Measurements from ENCODE around the gene EFHD2.

EFHD2 gene

GRCh38 chr1:15444468-15445389 is 35.0 kb downstream of the EFHD2 start:
- no peak overlapping the region for H3K4me3 ChIP-seq (replicated peaks; ENCODE audit: low read depth, low read length)
- no peak for TF ChIP-seq CTCF (IDR thresholded peaks at IDR 0.05; ENCODE audit: low read depth, low read length, missing control alignments)
- DNase-seq (ENCODE audit: extremely low read depth, low read depth), result no peak

GRCh38 chr1:15445390-15446122 is 35.9 kb downstream of the EFHD2 start:
- no peak for DNase-seq (ENCODE audit: extremely low read depth, low read depth)
- H3K4me3 ChIP-seq (replicated peaks; ENCODE audit: low read depth, low read length), result no peak overlapping the region
- no peak for TF ChIP-seq CTCF (IDR thresholded peaks at IDR 0.05; ENCODE audit: low read depth, low read length, missing control alignments)

GRCh38 chr1:15446212-15446611 is 36.5 kb downstream of the EFHD2 start:
- no peak for DNase-seq (ENCODE audit: extremely low read depth, low read depth)
- H3K4me3 ChIP-seq (replicated peaks; ENCODE audit: low read depth, low read length), result no peak overlapping the region
- TF ChIP-seq CTCF (IDR thresholded peaks at IDR 0.05; ENCODE audit: low read depth, low read length, missing control alignments), result no peak

- no peak for TF ChIP-seq CTCF (IDR thresholded peaks at IDR 0.05; ENCODE audit: low read depth, low read length, missing control alignments)
- no peak overlapping the region for H3K4me3 ChIP-seq (replicated peaks; ENCODE audit: low read depth, low read length)
- DNase-seq (ENCODE audit: extremely low read depth, low read depth), result no peak
Observed at GRCh38 chr1:15448877-15449462, 39.3 kb downstream of the EFHD2 start.

- no peak for TF ChIP-seq CTCF (IDR thresholded peaks at IDR 0.05; ENCODE audit: low read depth, low read length, missing control alignments)
- DNase-seq (ENCODE audit: extremely low read depth, low read depth), result no peak
- no peak overlapping the region for H3K4me3 ChIP-seq (replicated peaks; ENCODE audit: low read depth, low read length)
Observed at GRCh38 chr1:15449567-15449966, 39.9 kb downstream of the EFHD2 start.

GRCh38 chr1:15451014-15451722 is 41.5 kb downstream of the EFHD2 start:
- DNase-seq (ENCODE audit: extremely low read depth, low read depth), result no peak
- H3K4me3 ChIP-seq (replicated peaks; ENCODE audit: low read depth, low read length), result no peak overlapping the region
- no peak for TF ChIP-seq CTCF (IDR thresholded peaks at IDR 0.05; ENCODE audit: low read depth, low read length, missing control alignments)
